ENCODE data around the gene NAAA.
"Not testable (repeated sequence)": the region's sequence is repeated elsewhere in the genome, so short reads cannot be mapped to it uniquely, and the experiment has no call there.

The NAAA gene

GRCh38 chr4:75919920-75920319 lies 20.9 kb downstream of the NAAA start:
- no peak for DNase-seq (ENCODE audit: low read depth in 2 of 2)

- no peak for DNase-seq (ENCODE audit: low read depth in 2 of 2)
These were observed 24.6 kb downstream of the NAAA start for GRCh38 chr4:75916091-75916661.

GRCh38 chr4:75912968-75913367 lies 27.8 kb downstream of the NAAA start:
- no peak for DNase-seq (ENCODE audit: low read depth in 2 of 2)

GRCh38 chr4:75910831-75911230 lies 30.0 kb downstream of the NAAA start:
- DNase-seq (ENCODE audit: low read depth in 2 of 2) = not testable (repeated sequence)

- DNase-seq (ENCODE audit: low read depth in 2 of 2) = no peak
These were observed 31.4 kb downstream of the NAAA start for GRCh38 chr4:75909405-75909804.

GRCh38 chr4:75908555-75908954 lies 32.3 kb downstream of the NAAA start:
- DNase-seq (ENCODE audit: low read depth in 2 of 2) = no peak

- DNase-seq (ENCODE audit: low read depth in 2 of 2) = no peak
These were observed 32.8 kb downstream of the NAAA start for GRCh38 chr4:75907966-75908365.

- no peak for DNase-seq (ENCODE audit: low read depth in 2 of 2)
These were observed 36.7 kb downstream of the NAAA start for GRCh38 chr4:75904076-75904475.

- no peak for DNase-seq (ENCODE audit: low read depth in 2 of 2)
These were observed 38.5 kb downstream of the NAAA start, which contains the start of gene PPEF2 for GRCh38 chr4:75902352-75902751. Gene PPEF2 (minus strand): TSS chr4:75902452. CDS start chr4:75896325, 6,127 bp downstream.

- no peak for DNase-seq (ENCODE audit: low read depth in 2 of 2)
These were observed 42.3 kb downstream of the NAAA start for GRCh38 chr4:75898536-75898935.

GRCh38 chr4:75895744-75896314 lies 45.0 kb downstream of the NAAA start:
- DNase-seq (ENCODE audit: low read depth in 2 of 2) = no peak

- no peak for DNase-seq (ENCODE audit: low read depth in 2 of 2)
These were observed 48.3 kb downstream of the NAAA start for GRCh38 chr4:75892508-75892907.

- DNase-seq (ENCODE audit: low read depth in 2 of 2) = no peak
These were observed 49.2 kb downstream of the NAAA start for GRCh38 chr4:75891611-75892010.

GRCh38 chr4:75889537-75890199 lies 51.1 kb downstream of the NAAA start:
- DNase-seq (ENCODE audit: low read depth in 2 of 2) = no peak

- DNase-seq (ENCODE audit: low read depth in 2 of 2) = no peak
These were observed 54.7 kb downstream of the NAAA start for GRCh38 chr4:75886104-75886503.

GRCh38 chr4:75881476-75881875 lies 59.3 kb downstream of the NAAA start:
- DNase-seq (ENCODE audit: low read depth in 2 of 2) = no peak

GRCh38 chr4:75880278-75880677 lies 60.5 kb downstream of the NAAA start:
- no peak for DNase-seq (ENCODE audit: low read depth in 2 of 2)

GRCh38 chr4:75878246-75878756 lies 62.5 kb downstream of the NAAA start:
- no peak for DNase-seq (ENCODE audit: low read depth in 2 of 2)

- no peak for DNase-seq (ENCODE audit: low read depth in 2 of 2)
These were observed 64.6 kb downstream of the NAAA start for GRCh38 chr4:75876218-75876617.

GRCh38 chr4:75869100-75869499 lies 71.7 kb downstream of the NAAA start:
- no peak for DNase-seq (ENCODE audit: low read depth in 2 of 2)

GRCh38 chr4:75867130-75867529 lies 73.7 kb downstream of the NAAA start:
- DNase-seq (ENCODE audit: low read depth in 2 of 2) = no peak
